ENCODE measurements around the gene OR8S1. TPM values are rescaled to one million over a fixed set of nuclear protein-coding genes. Genes with fewer than 3 reads are reported as not detected.

The OR8S1 gene
- total RNA-seq, 1 experiment from 2014 or later: not detected

Other genes starting within 250 kb of the OR8S1 start
- gene ZNF641, start 174.7 kb upstream of the OR8S1 start, total RNA-seq (2021; ENCODE audit: unreplicated experiment): 12.1 TPM
- gene ANP32D, start 53.1 kb upstream of the OR8S1 start, total RNA-seq (2021; ENCODE audit: unreplicated experiment): not detected
- not detected for gene C12orf54, start 43.1 kb upstream of the OR8S1 start, total RNA-seq (2021; ENCODE audit: unreplicated experiment)
- not detected for gene LALBA, start 44.4 kb downstream of the OR8S1 start, total RNA-seq (2021; ENCODE audit: unreplicated experiment)
- gene KANSL2, start 156.6 kb downstream of the OR8S1 start, total RNA-seq (2021; ENCODE audit: unreplicated experiment): 41.6 TPM
- gene CCNT1, start 191.1 kb downstream of the OR8S1 start, total RNA-seq (2021; ENCODE audit: unreplicated experiment): 69.4 TPM

All from HCT116 (cell line).